A673 (cell line): ENCODE data around the gene SRRT.
"Not testable (repeated sequence)": the region's sequence is repeated elsewhere in the genome, so short reads cannot be mapped to it uniquely, and the experiment has no call there.

ENCODE experiments used
- EZH2 ChIP-seq: fragments of 200-600 bp; sonication (generic); IDR thresholded peaks from 2 replicates; pipeline ENCODE4 v1.6.1; 2017; ENCODE audit warnings: borderline replicate concordance, low read depth, mild to moderate bottlenecking, mixed read lengths, antibody characterized with exemption, low read length; ENCODE audit not compliant: poor library complexity, severe bottlenecking
- TF ChIP-seq, protein P1 (sequence below): fragments of 300-800, 200-600 bp; sonication (generic); conservative IDR thresholded peaks from 2 replicates; pipeline ENCODE4 v1.5.1; 2017; ENCODE audit warnings: low read depth, mild to moderate bottlenecking, antibody characterized with exemption, low read length, moderate library complexity, mixed read lengths

DNA sequence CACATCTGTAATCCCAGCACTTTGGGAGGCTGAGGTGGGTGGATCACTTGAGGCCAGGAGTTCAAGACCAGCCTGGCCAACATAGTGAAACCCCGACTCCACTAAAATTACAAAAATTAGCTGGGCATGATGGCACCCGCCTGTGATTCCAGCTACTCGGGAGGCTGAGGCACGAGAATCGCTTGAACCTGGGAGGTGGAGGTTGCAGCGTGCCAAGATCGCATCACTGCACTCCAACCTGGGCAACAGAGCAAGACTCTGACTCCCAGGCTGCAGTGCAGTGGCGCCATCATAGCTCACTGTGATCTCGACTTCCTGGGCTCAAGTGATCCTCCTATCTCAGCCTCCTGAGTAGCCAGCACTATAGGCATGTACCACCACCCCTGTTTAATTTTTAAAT, 20.0 kb upstream of the SRRT start:
- TF ChIP-seq, protein P1, sequence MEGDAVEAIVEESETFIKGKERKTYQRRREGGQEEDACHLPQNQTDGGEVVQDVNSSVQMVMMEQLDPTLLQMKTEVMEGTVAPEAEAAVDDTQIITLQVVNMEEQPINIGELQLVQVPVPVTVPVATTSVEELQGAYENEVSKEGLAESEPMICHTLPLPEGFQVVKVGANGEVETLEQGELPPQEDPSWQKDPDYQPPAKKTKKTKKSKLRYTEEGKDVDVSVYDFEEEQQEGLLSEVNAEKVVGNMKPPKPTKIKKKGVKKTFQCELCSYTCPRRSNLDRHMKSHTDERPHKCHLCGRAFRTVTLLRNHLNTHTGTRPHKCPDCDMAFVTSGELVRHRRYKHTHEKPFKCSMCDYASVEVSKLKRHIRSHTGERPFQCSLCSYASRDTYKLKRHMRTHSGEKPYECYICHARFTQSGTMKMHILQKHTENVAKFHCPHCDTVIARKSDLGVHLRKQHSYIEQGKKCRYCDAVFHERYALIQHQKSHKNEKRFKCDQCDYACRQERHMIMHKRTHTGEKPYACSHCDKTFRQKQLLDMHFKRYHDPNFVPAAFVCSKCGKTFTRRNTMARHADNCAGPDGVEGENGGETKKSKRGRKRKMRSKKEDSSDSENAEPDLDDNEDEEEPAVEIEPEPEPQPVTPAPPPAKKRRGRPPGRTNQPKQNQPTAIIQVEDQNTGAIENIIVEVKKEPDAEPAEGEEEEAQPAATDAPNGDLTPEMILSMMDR = not testable (repeated sequence)
- not testable (repeated sequence) for TF ChIP-seq EZH2
